HG03457 (cell line): ENCODE results near the gene ALK.

Experiments used
- ATAC-seq: cut with Tn5 transposase; IDR thresholded peaks from one replicate; pipeline ENCODE4 v1.9.1; 2021; ENCODE audit warnings: moderate number of reproducible peaks; ENCODE audit not compliant: unreplicated experiment

The ALK gene

DNA sequence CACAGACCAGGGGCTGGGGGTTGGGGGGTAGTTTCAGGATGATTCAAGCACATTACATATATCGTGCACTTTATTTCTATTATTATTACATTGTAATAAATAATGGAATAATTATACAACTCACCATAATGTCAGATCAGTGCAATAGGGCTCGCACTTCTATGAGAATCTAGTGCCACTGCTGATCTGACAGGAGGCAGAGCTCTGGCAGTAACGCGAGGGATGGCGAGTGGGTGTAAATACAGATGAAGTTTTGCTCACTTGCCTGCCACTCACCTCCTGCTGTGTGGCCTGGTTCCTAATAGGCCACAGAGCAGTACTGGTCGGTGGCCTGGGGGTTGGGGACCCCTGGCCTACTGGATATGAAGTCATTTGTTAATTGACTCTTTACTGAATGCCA is 615.6 kb downstream of the ALK start:
- ATAC-seq: no peak

DNA sequence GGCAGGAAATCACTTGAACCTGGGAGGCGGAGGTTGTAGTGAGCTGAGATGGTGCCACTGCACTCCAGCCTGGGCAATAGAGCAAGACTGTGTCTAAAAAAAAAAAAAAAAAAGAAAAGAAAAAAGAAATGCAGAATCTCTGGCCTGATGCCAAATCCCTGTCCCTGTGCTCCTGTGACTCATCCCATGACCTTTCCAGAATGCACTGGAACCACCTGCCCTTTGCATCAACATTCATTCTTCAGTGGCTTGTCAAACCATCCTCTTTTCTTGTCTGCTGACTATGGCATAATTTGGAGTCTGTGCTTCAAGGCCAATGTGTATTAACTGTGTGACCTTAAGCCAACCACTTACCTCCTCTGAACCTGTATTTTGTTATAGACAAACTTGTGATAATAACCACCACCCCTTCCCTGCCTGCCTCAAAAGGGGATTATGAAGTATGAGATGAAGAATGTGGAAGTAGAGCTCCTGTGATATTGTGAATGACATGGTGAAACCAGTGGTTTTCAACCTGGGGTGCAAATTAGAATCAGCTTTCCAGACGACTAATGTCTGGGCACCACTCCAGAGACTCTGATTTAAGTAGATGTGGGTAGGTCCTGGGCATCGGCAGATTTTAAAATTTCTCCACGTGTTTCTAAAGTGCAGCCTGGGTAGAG is 616.9 kb downstream of the ALK start:
- ATAC-seq: no peak

DNA sequence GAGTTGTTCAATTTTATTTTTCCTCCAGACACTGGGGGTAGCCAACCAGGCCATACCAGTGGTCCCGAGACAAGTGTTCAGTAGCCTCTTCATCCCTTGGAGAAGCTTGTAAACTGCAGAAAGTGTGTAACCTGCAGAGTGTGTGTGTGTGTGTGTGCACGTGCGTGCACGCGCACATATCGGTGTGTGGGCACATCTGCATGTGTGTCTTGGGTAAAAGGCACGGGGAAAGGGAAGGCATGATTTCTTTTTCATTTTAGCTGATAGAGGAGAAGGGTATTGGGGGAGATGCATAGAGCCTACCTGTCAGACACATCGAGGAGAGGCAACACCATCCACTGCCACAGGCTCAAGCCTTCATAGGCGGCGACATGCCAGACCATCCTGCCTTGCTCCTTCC is 624.8 kb downstream of the ALK start:
- ATAC-seq: no peak

DNA sequence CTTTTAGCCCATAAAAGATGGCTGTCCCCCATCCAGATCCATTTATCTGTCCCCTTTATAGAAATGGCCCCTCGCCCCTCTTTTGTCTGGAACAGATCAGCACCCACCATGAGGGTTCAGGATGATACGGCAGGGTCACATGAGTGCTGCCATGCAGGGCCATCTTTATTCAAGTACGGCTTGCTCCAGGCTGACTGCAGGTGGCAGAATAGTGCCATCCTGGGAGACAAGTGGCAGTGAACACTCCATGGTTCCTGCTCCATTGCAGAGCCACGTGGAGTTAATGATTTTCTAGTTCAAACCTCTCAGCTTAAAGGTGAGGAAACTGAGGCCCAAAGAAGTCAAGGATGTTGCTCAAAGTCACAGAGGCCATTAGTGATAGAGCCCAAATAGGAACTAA is 625.5 kb downstream of the ALK start:
- no peak for ATAC-seq

DNA sequence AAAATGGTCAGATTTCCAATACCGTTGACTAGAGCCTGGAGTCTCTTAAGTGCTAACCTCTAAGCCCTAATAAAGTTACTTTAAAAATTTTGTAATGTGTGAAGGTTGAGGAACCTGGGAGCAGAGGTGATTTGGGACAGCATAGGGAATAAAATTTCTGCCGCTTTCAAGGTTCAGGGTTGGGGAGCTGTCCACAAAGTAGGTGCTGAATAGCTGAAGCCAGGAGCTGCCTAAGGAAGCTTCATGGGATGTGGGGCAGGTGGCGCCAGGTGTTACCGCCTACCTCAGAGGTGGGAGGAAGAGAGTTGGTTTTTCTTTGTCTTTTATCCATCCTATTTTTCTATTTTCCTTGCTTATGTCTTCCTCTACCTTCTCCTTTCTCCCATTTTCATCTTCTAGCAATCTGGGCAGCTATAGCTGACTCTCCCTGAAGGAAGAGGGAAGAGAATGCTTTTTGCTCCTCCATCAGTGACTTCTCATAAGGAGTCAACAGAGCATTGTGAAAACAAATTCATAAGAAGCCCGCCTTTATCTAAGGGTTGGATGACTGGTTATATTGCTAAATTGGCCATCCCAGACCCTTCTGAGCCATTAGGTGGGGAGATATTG is 627.5 kb downstream of the ALK start:
- no peak for ATAC-seq

DNA sequence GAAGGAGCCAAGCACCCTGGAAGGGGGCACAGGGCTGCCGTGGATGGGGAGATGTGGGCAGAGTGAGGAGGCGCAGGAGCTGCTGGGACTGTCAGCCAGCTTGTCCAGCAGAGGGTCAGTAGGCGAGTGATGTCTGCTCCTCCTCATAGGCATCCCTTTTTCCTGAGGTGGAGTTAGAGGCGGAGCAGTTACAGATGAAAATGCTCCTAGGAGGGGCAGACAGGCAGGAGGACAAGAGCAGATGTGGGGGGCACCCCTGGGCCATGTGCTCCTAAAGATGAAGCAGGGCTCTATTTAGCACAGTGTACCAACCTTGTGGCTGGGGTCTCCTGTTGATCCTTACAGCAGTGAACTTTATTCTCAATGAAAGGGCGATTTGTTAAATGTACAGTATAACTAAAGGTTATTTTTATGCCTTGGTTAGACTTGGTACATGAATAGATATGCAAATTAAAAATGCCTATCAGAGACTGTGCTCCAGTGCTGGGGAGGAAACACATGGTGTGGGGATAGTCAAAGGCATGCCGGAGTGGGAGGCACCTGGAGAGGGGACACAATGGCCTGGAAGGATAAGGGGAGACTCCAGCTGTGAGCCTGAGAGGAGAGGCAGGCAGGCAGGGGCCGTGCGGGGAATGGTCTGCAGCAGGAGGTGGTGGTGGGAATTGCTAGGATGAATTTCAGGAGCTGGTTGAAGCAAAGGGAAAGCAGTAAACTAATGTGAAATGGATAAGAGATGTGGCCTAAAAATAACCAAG is 630.9 kb downstream of the ALK start:
- no peak for ATAC-seq

DNA sequence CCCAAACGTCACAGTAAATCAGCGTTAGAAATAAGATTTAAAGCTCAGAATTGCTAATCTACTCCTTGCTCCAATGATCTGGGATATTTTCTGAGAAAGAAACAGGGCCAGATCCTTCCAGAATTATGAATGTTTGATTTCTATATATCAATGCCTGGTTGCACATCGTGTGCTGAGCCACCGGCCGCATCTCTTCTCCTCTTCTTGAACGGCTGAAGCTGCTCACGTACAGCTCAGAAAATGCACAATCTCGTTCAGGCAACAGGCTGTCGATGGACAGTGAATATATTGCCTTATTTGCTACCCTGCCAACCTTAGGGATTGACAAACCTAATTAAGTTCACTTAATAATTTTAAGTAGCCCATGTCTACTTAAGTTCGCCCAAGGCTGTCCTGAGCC is 636.7 kb downstream of the ALK start:
- no peak for ATAC-seq

DNA sequence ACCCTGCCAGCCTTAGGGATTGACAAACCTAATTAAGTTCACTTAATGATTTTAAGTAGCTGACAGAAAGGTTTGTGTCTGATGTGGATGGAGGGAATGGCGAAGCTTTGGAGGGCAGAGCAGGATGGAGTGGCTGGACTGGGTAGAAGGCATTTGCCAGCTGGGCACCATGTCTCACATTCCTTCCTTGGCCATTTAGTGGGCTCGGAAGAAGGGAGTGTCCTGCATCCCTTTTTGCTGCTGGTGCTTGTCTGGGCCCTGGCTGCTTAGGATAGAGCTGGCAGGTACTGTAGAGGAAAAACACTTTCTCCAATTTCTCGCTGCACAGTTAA is 639.5 kb downstream of the ALK start:
- ATAC-seq: no peak

DNA sequence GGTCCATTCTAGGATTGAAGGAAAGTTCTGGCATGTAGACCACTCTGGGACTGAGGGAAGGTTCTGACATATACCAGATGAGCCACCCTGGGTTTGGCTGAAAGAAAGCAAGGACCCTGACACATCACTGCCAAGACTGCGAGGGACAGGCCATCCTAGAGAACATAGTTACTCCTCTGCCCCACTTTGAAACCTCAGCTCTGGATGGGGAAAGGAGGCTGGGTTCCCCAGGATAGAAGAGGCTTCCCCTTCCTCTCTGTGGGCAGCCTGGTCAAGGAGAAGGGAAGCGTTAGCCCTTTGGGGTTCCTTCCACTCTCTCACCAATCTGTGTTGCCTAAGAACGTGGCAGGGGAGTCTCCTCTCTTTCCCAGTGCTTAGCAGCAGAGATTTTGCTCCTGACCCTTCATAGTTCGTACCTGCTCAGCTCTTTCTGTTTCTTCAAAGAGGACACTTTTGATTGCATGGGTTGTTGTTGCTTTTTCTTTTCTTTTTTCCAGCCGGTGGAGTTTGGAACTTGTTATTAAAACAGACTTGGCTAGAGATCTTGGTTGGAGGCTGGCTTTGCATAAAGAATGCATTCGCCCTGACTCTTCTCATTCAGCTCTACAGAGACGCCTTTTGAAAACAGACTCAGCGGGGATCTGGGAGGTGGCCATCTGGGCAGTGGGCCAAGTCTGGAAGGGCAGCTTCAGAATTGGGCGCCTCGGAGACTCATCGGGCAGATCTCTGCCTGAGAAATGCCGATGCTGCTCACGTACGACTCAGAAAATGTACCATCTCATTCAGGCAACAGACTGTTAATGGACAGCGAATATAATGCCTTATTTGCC is 640.1 kb downstream of the ALK start:
- no peak for ATAC-seq

DNA sequence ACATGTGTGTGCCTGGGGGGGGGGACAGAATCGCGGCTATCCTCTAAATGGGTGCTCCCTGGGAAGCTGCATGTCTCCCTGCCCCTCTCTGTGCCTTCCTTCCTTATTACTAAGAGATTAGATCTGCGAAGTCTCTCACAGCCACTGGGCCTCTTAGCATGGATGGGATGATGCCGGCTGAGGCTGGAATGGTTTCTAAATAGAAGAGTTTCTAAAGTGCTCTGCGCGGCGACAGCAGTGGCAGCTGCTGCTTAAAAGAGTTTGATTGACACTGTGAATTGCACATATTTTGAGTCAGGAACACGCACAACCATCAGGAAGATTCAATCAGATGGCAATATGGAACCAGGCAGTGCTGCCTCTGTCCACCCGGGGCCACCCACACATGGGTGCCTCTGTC is 642.4 kb downstream of the ALK start:
- no peak for ATAC-seq

DNA sequence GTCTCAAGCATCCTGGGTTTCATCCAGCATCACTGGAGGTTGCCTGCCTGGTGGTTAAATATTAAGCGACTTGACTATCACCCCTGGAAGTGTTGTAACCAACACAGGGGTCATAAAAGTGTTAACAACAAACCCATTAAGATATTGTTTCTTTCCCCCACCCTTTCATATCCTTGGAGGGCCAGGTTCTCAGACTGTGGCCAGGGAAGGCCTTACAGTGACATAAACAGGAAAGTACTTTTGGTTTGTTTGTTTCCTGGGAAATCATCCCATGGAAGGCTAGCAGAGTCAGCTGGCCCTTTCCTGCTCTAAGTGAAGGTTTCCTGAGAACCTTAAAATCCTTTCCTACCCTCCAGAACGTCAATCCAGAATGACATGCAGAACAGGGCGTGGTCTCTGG is 645.2 kb downstream of the ALK start:
- no peak for ATAC-seq

DNA sequence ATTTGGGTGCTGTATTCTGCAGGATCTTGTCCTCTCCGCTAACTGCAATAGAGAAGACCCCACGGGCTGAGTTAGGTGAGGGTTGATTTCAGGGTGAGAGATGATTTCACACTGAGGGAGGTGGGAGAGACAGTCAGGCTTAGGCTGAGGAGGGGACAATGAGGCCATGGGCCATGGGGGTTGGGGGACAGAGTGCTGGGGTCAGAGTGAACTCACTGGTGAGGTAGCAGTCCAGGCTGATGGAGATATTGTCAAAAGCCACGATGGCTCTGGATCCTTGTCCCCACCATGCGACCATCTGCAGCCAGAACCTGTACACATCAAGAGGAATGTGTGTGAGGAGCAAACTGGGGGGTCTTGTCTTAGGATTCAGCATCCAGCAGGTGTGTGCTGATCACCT is 646.2 kb downstream of the ALK start:
- ATAC-seq: no peak

DNA sequence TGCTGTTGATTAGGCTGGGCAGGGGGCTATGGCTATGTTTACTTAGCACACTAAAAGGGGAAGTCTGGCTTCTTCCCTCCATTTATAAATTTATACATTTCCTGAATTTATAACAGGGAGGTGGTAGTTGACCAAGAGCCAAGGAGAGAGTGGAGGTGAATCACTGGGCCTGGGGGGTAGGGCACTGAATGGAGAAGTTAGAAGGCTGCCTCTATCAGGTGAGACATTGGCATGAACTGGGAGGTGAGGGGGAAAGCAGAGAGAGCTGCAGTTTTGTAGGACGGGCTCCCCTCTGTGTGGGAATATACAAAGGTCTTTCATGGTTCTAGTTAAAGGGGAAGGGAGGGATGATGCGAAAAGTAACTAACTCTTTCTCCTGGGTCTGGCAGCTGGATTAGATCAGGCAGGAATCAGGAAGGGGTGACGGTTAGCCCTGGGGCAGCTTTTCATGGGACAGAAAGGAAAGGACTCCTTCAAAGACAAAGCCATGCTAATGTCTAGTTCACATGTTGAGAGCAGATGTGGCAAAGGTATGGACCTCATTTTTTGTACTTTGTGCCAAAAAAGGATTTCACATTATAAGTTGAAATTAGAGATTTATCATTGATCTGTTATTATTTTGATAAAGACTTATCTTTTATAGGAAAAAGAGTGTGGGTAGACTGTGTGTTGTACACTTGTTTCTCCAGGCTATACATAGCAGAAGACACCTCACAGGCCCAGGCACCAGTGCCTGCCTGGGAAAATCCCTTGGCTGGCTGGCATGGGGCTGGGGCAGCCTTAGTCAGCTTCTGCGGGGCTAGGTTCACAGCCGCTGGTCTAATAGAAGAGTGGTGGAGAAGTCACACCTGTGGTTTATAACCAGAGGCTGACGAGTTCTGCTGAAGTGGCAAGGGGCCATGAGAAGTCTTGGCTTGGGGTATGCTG is 647.4 kb downstream of the ALK start:
- no peak for ATAC-seq

DNA sequence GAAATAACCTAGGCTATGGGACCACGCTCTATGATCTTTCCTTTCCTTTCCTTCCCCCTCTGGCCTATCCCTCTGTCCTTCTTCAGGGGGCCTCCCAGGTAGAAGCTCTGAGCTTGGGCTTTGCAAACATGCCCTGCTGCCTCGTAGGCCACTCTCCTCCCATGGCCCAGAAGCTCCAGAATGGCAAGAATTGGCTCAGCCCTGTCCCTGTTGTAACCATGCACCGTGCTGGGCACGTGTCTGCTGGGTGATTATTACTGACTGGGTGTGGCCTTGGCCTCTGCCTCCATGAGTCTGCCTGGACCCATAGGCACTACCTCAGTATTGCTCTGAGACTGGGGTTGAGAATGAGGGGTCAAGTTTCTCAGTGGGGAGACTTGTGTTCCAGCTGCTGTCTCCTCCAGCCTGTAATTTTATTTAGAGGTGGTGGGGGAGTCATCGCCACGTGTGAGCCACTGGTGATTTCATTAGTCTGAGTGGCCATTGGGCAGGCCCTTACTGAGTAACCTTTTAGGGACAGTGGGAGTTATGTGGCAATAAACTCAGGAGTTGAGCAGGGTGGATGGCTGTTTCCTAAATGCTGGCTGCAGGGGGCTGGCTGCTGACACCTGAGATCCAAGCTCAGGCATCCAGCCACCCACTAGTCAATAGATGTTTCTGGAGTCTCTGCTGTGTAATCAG is 648.2 kb downstream of the ALK start:
- ATAC-seq: no peak

DNA sequence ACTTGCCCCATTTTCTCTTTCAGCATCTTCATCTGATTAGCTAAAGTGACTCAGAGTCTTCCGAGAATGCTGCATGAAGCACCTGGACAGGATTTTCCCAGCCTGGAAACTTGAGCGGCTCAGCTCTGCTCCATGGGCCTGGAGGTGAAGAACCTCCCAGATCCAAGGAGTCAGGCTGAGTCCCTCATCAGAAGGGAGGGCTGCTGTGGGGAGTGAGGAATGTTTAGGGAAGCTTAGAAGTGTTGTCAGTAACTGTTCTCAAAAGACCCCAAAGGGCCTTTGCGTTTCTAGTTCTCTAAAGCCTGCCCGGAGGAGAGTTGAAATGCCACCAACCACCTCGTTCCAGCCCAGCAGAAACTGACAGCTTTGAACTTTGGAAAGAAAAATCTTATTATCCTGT is 649.1 kb downstream of the ALK start:
- ATAC-seq: no peak

DNA sequence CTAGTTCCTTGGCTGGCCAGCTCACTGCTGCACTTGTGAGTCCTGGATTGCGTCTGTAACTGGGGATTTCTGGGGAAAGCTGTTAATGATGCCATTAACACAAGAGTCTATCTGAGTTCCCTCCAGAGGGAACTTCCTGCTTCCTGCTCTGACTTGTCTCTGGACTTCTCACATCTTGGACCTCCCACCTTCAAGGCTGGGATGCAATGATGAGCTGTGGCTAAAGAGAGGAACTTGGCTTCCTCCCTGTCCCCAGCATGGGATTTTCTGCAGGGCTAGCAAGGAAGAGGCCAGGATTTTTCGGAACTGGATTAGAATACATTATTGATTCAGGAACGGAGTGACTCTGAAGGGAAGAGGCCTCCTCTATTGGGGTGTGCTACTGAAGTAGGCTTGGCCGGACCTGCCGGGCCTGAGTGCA is 650.7 kb downstream of the ALK start:
- no peak for ATAC-seq

DNA sequence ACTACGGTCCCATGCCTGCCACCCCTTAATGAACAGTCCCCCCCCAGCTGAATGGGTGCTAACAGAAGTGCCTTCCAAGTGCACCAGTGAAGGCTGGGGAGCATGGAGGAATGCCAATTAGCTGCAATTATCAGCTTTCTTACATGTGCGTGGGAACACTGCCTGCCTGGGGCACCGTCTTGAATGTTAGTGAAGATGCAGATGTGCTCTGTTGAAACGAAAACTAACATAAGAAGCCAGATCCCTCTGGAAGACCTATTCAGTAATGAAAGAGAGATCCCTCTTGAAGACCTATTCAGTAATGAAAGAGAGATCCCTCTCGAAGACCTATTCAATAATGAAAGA is 651.6 kb downstream of the ALK start:
- no peak for ATAC-seq

DNA sequence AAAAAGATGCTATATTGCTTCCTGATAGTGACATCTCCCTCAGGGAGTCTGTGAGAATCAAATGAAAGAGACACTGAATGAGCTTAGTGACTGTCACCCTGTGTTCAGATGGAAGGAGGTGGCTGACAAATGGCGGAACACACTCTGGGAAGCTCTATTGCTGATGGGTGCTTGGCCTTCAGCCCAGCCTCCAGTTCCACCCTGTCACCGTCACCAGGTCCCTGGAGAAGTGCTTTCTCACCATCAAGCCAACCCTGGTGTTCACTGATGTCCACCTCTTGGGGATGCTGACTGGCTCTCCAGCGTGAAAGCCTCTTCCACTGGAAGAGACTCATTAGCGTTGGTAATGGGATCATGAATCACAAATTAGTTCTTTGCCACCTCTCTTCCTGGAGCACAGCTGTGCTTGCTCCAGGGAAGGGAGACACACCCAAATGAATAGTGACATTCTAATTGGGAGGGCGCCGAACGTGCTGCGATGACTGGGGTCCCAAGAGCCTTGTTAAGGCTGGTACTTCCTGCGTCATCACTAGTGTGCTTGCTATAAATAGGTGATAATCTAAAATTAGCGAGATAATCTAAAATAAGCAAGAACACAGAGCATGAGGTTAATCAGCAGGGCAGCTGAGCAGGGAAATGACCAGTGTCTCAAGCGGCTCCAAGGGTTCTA is 652.2 kb downstream of the ALK start:
- ATAC-seq: no peak

DNA sequence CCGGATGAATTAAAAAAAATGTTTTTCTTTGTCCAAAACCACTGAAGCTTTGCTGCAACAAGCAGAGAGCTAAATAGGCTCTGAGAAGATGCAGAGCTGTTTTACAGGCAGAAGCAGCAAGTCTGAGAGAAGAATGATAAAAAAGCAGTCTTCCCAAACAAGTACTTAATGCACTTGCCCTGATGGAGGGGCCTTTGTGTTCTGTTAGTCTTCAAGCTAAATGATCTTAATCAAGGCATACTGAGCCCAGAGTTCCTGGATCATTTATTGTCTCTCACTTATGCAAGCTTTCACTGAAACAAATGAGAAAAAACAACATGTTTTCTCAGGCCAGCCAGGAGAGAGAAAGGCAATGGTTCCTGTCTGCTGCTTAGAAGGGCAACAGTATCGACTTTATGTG is 653.7 kb downstream of the ALK start:
- ATAC-seq: no peak

DNA sequence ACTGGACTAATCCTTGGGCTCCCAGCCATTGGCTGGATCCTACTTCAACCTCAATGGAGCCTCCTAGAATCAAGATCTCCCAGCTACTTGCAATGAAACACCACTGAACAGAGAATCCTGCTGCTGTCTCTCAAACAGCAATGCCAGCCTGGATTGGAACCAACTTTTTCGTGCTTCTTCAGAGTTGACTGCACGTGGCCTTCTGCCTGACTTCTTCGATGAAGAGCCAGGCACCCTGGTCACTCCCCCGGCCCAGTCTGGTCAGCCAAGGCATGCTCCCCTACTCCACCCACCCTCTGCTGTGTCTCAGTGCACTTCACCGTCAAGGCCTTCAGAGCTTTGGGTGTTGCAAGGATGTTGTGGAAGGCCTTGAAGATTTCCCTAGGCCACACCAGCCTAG is 657.5 kb downstream of the ALK start:
- ATAC-seq: no peak
